ENCODE measurements around the gene TOMM34.

TOMM34 gene, protein sequence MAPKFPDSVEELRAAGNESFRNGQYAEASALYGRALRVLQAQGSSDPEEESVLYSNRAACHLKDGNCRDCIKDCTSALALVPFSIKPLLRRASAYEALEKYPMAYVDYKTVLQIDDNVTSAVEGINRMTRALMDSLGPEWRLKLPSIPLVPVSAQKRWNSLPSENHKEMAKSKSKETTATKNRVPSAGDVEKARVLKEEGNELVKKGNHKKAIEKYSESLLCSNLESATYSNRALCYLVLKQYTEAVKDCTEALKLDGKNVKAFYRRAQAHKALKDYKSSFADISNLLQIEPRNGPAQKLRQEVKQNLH

DNA sequence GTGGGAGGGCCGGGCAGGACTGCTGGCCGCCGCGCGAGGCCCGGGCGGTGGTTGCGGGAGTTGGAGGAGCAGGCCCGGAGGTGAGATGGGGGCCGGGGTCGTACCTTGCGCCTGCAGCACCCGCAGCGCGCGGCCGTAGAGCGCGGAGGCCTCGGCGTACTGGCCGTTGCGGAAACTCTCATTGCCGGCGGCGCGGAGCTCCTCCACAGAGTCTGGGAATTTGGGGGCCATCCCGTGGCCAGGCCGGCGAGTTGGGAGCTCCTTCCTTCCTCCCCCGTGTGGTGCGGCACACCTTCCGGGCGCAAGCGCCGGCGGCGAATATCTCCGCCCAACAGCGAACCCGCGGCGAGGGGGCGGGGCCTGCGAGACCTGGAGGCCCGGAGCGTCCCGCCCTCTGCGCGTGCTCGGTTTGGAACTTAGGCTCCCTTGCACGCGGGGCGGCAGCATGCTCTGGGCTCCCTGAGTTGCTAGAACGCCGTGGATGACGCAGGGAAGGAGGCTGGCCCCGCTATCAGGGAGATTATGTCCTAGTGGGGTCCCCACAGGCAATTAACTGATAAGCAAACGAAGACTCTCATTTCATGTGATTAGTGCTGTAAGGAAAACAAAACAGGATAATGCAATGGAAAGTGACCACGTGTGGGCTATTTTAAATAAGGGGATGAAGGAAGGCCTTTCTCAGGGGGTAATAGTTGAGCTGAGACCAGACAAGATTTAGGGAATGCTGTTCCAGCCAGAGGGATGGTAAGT lies at the start of gene TOMM34:
Gene TOMM34 (minus strand): TSS at position 295 of the 750 bp plus-strand sequence. CDS start 64 bp downstream, at position 231.
- DNase-seq (ENCODE audit: low spot score): peak; percentile 98

DNA sequence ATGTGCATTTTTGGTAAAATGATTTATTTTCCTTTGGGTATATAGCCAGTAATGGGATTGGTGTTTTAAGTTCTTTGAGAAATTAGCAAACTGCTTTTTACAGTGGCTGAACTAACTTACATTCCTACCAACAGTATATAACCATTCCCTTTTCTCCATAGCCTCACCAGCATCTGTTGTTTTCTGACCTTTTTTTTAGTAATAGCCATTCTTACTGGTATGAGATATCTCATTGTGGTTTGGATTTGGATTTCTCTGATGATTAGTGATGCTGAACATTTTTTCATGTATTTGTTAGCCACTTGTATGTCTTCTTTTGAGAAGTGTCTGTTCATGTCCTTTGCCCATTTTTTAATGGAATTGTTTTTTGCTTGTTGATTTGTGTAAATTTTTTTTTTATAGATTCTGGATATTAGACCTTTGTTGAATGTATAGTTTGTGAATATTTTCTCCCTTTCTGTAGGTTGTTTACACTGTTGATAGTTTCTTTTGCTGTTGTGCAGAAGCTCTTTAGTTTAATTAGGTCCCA lies 48.4 kb upstream of the TOMM34 start:
- no peak for DNase-seq (ENCODE audit: low spot score)

GRCh38 chr20:44997668-44998067 lies 37.5 kb upstream of the TOMM34 start:
- no peak for DNase-seq (ENCODE audit: low spot score)

DNA sequence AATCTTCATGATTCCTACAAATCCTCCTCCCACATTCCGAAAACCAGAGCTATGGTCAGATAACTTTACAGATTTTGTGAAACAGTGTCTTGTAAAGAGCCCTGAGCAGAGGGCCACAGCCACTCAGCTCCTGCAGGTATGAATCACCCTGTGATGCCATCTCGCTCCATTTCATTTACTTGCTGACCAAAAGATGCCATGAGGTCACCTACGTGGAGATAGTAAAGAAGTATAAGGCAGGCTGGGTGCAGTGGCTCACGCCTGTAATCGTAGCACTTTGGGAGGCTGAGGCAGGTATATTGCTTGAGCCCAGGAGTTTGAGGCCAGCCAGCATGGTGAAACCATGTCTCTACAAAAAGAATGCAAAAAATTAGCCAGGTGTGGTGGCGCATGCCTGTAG lies 37.0 kb upstream of the TOMM34 start:
- DNase-seq (ENCODE audit: low spot score): no peak

- peak; percentile 95 for DNase-seq (ENCODE audit: low spot score)
Measured at GRCh38 chr20:44993343-44993742, 33.1 kb upstream of the TOMM34 start.

DNA sequence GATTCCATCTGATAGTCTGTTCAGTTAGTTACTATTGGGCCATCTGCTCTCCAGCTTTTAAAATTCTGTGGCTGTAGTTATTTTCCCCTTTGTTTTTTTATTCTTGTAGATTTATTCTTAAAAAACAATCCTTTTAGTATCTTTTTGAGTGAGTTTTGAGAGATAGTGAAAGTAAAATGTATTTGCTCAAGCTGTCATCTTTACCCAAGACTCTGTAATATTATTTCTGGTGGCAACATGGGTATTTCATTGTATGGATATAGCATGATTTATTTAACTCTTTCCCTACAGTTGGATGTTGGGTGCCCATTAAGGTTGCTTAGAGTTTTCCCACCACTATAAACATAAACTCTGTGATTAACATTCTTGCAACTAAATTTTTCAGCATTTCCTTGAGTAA lies 30.8 kb upstream of the TOMM34 start:
- DNase-seq (ENCODE audit: low spot score): no peak

- DNase-seq (ENCODE audit: low spot score): no peak
Measured at GRCh38 chr20:44990425-44990824, 30.2 kb upstream of the TOMM34 start.

DNA sequence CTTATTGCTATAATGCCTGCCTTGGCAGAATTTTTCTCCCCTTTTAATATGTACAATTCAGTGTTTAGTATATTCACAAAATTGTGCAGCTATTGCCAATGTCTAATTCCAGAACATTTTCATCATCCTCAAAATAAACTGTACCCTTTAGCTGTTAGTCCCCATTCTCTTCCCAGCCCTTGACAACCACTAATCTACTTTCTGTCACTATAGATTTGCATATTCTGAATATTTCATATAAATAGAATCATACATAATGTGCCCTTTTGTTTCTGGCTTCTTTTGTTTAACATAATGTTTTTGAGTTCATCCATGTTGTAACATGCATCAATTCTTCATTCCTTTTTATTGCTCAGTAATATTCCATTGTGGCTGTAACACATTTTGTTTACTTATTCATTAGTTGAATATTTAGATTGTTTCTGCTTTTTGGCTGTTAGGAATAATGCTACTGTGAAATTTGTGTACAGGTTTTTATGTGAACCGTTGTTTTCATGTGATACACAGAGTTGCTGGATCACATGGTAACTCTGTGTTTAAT lies 28.5 kb upstream of the TOMM34 start:
- no peak for DNase-seq (ENCODE audit: low spot score)

DNA sequence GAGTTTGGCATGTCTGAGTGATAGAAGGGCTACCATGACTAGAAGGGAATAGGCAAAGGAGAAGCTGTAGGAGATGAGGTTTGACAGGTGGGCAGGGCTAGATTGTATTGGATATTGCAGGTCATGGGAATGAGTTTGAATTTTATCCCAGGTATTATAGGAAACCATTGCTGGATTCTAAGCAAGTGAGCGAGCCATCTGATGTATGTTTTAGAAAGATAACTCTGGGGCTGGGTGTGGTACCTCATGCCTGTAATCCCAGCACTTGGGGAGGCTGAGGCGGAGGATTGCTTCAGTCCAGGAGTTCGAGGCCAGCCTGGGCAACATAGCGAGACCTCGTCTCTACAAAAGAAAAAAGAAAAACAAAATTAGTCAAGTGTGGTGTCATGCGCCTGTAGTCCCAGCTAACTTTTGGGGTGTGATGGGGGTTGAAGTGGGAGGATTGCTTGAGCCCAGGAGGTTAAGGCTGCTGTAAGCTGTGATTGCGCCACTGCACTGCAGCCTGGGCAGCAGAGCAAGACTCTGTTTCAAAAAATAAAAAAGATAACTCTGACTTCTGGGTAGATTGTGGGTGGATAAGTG lies 23.0 kb upstream of the TOMM34 start:
- DNase-seq (ENCODE audit: low spot score): no peak

GRCh38 chr20:44981736-44982406 lies 21.7 kb upstream of the TOMM34 start:
- DNase-seq (ENCODE audit: low spot score): no peak

- DNase-seq (ENCODE audit: low spot score): no peak
Measured at GRCh38 chr20:44979090-44979621, 19.0 kb upstream of the TOMM34 start.

DNA sequence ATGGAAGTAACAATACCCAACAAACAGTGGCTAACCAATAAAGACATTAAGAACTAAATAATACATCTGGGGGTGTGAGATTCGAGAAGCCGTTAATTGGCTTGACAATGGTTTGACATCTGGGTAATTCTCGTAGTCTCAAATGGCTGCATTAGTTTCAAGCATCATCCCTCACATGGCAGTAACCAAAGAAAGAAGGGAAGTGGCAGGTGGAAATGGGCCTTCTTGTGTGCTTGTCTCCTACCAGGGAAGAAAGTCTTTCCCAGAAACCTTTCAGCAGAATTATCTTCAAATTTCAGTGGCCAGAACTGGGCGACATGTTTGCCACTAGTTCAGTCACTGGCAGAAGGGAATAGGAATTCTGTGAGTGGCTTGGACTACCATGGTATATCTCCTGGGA lies 16.5 kb upstream of the TOMM34 start:
- no peak for DNase-seq (ENCODE audit: low spot score)

DNA sequence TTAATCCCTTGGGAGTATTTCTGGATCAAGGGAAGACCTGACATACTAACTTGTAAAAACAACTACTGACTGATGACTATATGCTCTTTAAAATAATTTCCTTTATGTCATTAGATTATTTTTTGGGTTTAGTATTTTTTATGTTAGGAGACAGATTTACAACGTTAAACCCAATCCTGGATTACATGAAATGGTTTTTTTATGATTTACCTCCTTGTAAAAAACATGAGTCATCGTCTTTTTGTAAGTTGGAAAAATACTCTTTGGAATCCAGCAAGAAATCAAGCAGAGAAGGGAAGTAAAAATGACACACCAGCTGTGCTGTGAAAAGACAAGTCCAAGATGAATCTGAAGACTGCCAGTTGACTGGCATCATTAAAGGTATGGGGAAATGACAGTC lies 12.9 kb upstream of the TOMM34 start:
- no peak for DNase-seq (ENCODE audit: low spot score)

DNA sequence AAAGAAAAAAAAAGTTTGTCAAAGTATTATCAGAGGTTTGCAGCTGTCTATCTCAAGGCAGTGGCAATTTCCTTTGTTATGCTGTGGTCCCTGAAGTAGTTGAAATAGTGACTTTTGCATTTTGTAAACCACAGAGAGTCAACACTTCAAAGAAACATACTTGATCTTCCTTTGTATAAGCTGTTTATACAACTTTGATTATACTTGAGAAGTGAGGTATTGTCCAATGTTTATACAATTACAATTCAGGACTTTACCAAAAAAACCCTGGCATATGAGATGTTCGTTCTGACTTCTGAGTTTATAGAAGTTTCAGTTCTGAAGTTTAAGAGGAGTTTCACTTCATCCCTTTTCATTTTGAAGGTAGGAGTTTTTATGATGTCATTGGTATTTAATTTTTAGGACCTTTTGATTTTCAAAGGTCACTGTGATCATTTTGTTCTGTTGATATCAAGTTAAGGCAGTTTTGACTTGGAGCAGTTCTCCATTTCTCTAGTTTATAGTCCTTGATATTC lies 10.1 kb upstream of the TOMM34 start:
- DNase-seq (ENCODE audit: low spot score): no peak

- no peak for DNase-seq (ENCODE audit: low spot score)
Measured at GRCh38 chr20:44969300-44969894, 9.2 kb upstream of the TOMM34 start.

GRCh38 chr20:44967207-44967807 lies 7.1 kb upstream of the TOMM34 start:
- no peak for DNase-seq (ENCODE audit: low spot score)

DNA sequence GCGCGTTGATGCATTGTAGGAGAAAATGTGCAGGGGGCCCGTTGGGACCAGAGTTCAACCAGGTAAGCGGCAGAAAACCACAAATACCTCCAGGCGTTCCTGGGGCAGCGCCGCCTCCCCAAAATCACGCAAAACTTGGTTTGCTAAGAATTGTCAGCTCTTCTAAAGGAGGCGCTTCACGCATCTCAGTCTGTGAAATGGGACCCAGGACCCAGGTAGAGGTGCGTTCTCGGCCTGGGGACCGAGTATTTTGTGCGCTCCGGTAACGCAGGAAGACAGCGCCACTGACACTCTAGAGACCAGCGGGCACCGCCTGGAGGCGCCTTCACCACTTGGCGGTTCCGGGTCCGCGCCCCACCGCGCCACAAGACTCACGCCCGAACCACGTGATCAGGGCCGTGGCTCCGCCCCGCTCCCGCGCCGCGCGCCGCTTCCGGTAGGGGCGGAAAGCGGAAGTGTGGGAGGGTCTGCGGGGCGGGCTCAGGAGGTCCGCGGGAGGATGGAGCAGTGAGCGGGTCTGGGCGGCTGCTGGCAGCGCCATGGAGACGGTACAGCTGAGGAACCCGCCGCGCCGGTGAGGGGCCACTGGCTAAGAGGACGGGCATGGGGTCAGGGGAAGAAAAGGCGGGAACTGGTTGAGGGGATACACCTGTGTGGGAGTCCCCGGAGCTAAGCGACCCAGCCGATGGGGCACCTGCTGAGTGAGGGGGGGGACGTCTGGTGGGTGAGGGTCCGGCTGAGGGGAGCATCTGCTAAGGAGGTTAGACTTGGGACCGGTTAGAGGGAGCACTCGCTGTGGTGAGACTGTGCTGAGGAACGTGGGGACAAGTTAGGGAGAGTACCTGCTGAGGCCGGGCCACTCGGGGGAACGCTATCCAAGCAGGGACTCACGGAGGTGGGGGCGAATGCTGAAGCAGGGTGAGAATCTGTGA lies 6.1 kb upstream of the TOMM34 start, which contains the start of gene STK4:
Gene STK4 (plus strand): TSS at position 483 of the 932 bp plus-strand sequence. CDS start 57 bp downstream, at position 540.
- DNase-seq (ENCODE audit: low spot score): peak; percentile 87

GRCh38 chr20:44965651-44966029 lies 5.4 kb upstream of the TOMM34 start:
- DNase-seq (ENCODE audit: low spot score): no peak

All from COLO829 (cell line).